ENCODE results near the gene MAD1L1.
"Not testable (repeated sequence)": the region's sequence is repeated elsewhere in the genome, so short reads cannot be mapped to it uniquely, and the experiment has no call there.

The MAD1L1 gene

GRCh38 chr7:1930381-1931065 is 302.2 kb downstream of the MAD1L1 start:
- no peak for DNase-seq

GRCh38 chr7:1929349-1929925 is 303.3 kb downstream of the MAD1L1 start:
- DNase-seq, result not testable (repeated sequence)

- no peak for DNase-seq
Observed at GRCh38 chr7:1928645-1929348, 303.9 kb downstream of the MAD1L1 start.

GRCh38 chr7:1927937-1928644 is 304.7 kb downstream of the MAD1L1 start:
- no peak for DNase-seq

- DNase-seq, result no peak
Observed at GRCh38 chr7:1926908-1927306, 305.8 kb downstream of the MAD1L1 start.

GRCh38 chr7:1925973-1926907 is 306.5 kb downstream of the MAD1L1 start:
- peak in 1 of 2 donors; percentile 30 for DNase-seq

GRCh38 chr7:1925349-1925748 is 307.4 kb downstream of the MAD1L1 start:
- no peak for DNase-seq

GRCh38 chr7:1924258-1924817 is 308.4 kb downstream of the MAD1L1 start:
- DNase-seq, result no peak

- no peak for DNase-seq
Observed at GRCh38 chr7:1923409-1924257, 309.1 kb downstream of the MAD1L1 start.

GRCh38 chr7:1922870-1923236 is 309.9 kb downstream of the MAD1L1 start:
- no peak for DNase-seq

- DNase-seq, result peak; percentile 67 to 71
Observed at GRCh38 chr7:1922071-1922869, 310.5 kb downstream of the MAD1L1 start.

GRCh38 chr7:1920881-1921280 is 311.9 kb downstream of the MAD1L1 start:
- no peak for DNase-seq

GRCh38 chr7:1920266-1920681 is 312.5 kb downstream of the MAD1L1 start:
- DNase-seq, result peak; percentile 40 to 42

- no peak for DNase-seq
Observed at GRCh38 chr7:1919539-1920265, 313.0 kb downstream of the MAD1L1 start.

- DNase-seq, result no peak
Observed at GRCh38 chr7:1918881-1919525, 313.7 kb downstream of the MAD1L1 start.

GRCh38 chr7:1918063-1918645 is 314.6 kb downstream of the MAD1L1 start:
- DNase-seq, result no peak

GRCh38 chr7:1917221-1918062 is 315.3 kb downstream of the MAD1L1 start:
- DNase-seq, result no peak

GRCh38 chr7:1916601-1916970 is 316.2 kb downstream of the MAD1L1 start:
- DNase-seq, result no peak

Measured in stimulated activated CD4-positive, alpha-beta T cell treated with anti-CD3 and anti-CD28 coated beads, Interleukin-2, amount 100 ng/mL, for 24 hours (primary cell).